GM12878 (cell line): Measurements from ENCODE around the gene PLXNC1. TPM values are rescaled to one million over a fixed set of nuclear protein-coding genes. Genes with fewer than 3 reads are reported as not detected.

ENCODE experiments used
- DPF2 ChIP-seq: fragments of 450-650 bp; IDR thresholded peaks from 2 replicates; pipeline ENCODE4 v1.6.1; 2017; ENCODE audit warnings: mild to moderate bottlenecking
- PAX5 ChIP-seq: IDR thresholded peaks from 2 replicates; pipeline ENCODE4 v1.6.1; 2011; ENCODE audit warnings: low read depth, low read length, borderline replicate concordance
- PAX8 ChIP-seq: fragments of 450-650 bp; IDR thresholded peaks from 2 replicates; pipeline ENCODE4 v1.6.1; 2017; ENCODE audit warnings: mild to moderate bottlenecking, moderate library complexity
- polyA plus RNA-seq, 11 experiments: library from polyadenylated mRNA; depleted of rRNA in 4 of 11; unstranded in 6 of 11; stranded (reverse) in 5 of 11; fragments of >200 nt; fragmentation: Nextera tagmentation in 4 of 11; fragmentation: Illumina TruSeq in 1 of 11; extraction: Ambion mirVana in 4 of 11; extraction: Trizol in 1 of 11; gene quantifications; 1 replicate in 1 of 11; 2 replicates in 10 of 11; pipeline versions ENCODE4 v1.2.1 to v1.2.3, GENCODE V29; 2011 to 2016; ENCODE audit warnings: inconsistent platforms in 2 of 11, missing spikeins in 2 of 11, low read depth in 1 of 11
- total RNA-seq, 4 experiments: library from RNA; depleted of rRNA in 3 of 4; stranded (reverse); fragments of >200 nt in 3 of 4; fragmentation: Illumina TruSeq in 1 of 4; extraction: Trizol in 1 of 4; gene quantifications; 2 replicates each; pipeline versions ENCODE4 v1.2.1 to v1.2.3, GENCODE V29; 2013 to 2021
- TF ChIP-seq, protein P1 (sequence below): fragments of 450-650 bp; IDR thresholded peaks from 2 replicates; pipeline ENCODE4 v1.6.1; 2017; ENCODE audit warnings: mild to moderate bottlenecking, low read depth, inconsistent platforms; ENCODE audit not compliant: poor library complexity, severe bottlenecking
- TF ChIP-seq, protein P2 (sequence below): fragments of 450-650 bp; IDR thresholded peaks from 2 replicates; pipeline ENCODE4 v1.6.1; 2016; ENCODE audit warnings: mild to moderate bottlenecking

Gene PLXNC1
- total and polyA plus RNA-seq, 10 of the 15 experiments (the other 5 are each of a cell fraction or from before 2014, with no cell fraction given): 5.2 to 41.2 (median 24.6) TPM

GRCh38 chr12:94174576-94174975 is 26.2 kb downstream of the PLXNC1 start (continued):
- TF ChIP-seq, protein P1, sequence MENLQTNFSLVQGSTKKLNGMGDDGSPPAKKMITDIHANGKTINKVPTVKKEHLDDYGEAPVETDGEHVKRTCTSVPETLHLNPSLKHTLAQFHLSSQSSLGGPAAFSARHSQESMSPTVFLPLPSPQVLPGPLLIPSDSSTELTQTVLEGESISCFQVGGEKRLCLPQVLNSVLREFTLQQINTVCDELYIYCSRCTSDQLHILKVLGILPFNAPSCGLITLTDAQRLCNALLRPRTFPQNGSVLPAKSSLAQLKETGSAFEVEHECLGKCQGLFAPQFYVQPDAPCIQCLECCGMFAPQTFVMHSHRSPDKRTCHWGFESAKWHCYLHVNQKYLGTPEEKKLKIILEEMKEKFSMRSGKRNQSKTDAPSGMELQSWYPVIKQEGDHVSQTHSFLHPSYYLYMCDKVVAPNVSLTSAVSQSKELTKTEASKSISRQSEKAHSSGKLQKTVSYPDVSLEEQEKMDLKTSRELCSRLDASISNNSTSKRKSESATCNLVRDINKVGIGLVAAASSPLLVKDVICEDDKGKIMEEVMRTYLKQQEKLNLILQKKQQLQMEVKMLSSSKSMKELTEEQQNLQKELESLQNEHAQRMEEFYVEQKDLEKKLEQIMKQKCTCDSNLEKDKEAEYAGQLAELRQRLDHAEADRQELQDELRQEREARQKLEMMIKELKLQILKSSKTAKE: no peak
- TF ChIP-seq PAX8: no peak
- 0 out of 2 replicates have a peak, but pooled peaks have one; percentile 6 for TF ChIP-seq PAX5
- TF ChIP-seq DPF2: 0 out of 2 replicates have a peak, but pooled peaks have one; percentile 35
- TF ChIP-seq, protein P2, sequence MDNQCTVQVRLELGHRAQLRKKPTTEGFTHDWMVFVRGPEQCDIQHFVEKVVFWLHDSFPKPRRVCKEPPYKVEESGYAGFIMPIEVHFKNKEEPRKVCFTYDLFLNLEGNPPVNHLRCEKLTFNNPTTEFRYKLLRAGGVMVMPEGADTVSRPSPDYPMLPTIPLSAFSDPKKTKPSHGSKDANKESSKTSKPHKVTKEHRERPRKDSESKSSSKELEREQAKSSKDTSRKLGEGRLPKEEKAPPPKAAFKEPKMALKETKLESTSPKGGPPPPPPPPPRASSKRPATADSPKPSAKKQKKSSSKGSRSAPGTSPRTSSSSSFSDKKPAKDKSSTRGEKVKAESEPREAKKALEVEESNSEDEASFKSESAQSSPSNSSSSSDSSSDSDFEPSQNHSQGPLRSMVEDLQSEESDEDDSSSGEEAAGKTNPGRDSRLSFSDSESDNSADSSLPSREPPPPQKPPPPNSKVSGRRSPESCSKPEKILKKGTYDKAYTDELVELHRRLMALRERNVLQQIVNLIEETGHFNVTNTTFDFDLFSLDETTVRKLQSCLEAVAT: no peak
- TF ChIP-seq, all 136 proteins: peak for 19
